GM12878 (cell line): ENCODE results near the gene MRM3. TPM values are rescaled to one million over a fixed set of nuclear protein-coding genes. Genes with fewer than 3 reads are reported as not detected.

Experiments
- ATAC-seq: fragments of 200-7000 bp; cut with Tn5 transposase; 3 replicates; pipeline ENCODE4 v1.9.1; 2020; ENCODE audit warnings: mild to moderate bottlenecking, moderate library complexity
- BruUV-seq: library from RNA; stranded (reverse); fragments of 400-500 nt; replicated peaks from 2 replicates; lab custom pipeline; 2021; lab: Mats Ljungman, UMichigan
- CTCF ChIA-PET: fragments of 300-600 bp; sonication (Branson Sonifier 250); formaldehyde crosslinking; extraction: SDS; loops from one replicate; lab custom pipeline; 2021; ENCODE audit warnings: inconsistent platforms; lab: Yijun Ruan, JAX
- POLR2A ChIA-PET: fragments of 350-600 bp; formaldehyde crosslinking; extraction: SDS; loops from one replicate; lab custom pipeline; 2021; ENCODE audit warnings: inconsistent platforms; lab: Charles Lee
- RAD21 ChIA-PET: fragments of 300-600 bp; sonication (Branson Sonifier 250); formaldehyde crosslinking; loops from one replicate; lab custom pipeline; 2023; ENCODE audit warnings: antibody characterized with exemption; ENCODE audit not compliant: unreplicated experiment; lab: Charles Lee
- SMC1A ChIA-PET: fragments of 300-600 bp; sonication (Branson Sonifier 250); formaldehyde crosslinking; loops from one replicate; lab custom pipeline; 2023; ENCODE audit not compliant: unreplicated experiment, uncharacterized antibody; lab: Charles Lee
- DNase-seq: peaks from one replicate; pipeline ENCODE4 v3.0.0-alpha.2; 2011; ENCODE audit warnings: low read depth, low spot score
- FAIRE-seq: peaks from 3 replicates; lab custom pipeline; 2011; peaks lifted over from hg19 to GRCh38; lab: Jason Lieb, UNC
- H2AFZ ChIP-seq: 2 replicates; pipeline ENCODE4 v1.6.0; 2011; ENCODE audit warnings: low read depth, low read length, control low read depth; ENCODE audit not compliant: control insufficient read depth
- H3K27ac ChIP-seq: 2 replicates; pipeline ENCODE4 v1.5.1; 2011; ENCODE audit warnings: control low read depth; ENCODE audit not compliant: control insufficient read depth, insufficient read depth
- H3K27me3 ChIP-seq, 2 experiments: replicated peaks in 1 of 2; 2 replicates each; pipeline versions ENCODE4 v1.6.0 to v1.6.1; 2011; ENCODE audit warnings: low read length in 1 of 2; ENCODE audit not compliant: control insufficient read depth in 2 of 2, insufficient read depth in 2 of 2
- H3K36me3 ChIP-seq, 2 experiments: 2 replicates each; pipeline ENCODE4 v1.5.1; 2011; ENCODE audit warnings: low read length in 1 of 2; ENCODE audit not compliant: control insufficient read depth in 2 of 2, insufficient read depth in 2 of 2
- H3K4me1 ChIP-seq: 2 replicates; pipeline ENCODE4 v1.6.1; 2011; ENCODE audit warnings: mild to moderate bottlenecking, low read length, moderate library complexity, mixed read lengths; ENCODE audit not compliant: control insufficient read depth, insufficient read depth
- H3K4me2 ChIP-seq: 2 replicates; pipeline ENCODE4 v1.6.0; 2011; ENCODE audit warnings: control low read depth; ENCODE audit not compliant: control insufficient read depth, insufficient read depth
- H3K4me3 ChIP-seq: fragments of 200-600 bp; sonication (generic); 2 replicates; pipeline ENCODE4 v1.5.1; 2016
- H3K79me2 ChIP-seq: 2 replicates; pipeline ENCODE4 v1.6.0; 2011; ENCODE audit warnings: low read length; ENCODE audit not compliant: control insufficient read depth, insufficient read depth
- H3K9ac ChIP-seq: 2 replicates; pipeline ENCODE4 v1.8.0; 2011; ENCODE audit warnings: low read length, control low read depth, mixed read lengths; ENCODE audit not compliant: control insufficient read depth, insufficient read depth
- H3K9me3 ChIP-seq: replicated peaks from 3 replicates; pipeline ENCODE4 v1.5.1; 2011; ENCODE audit warnings: mild to moderate bottlenecking, low read length; ENCODE audit not compliant: control insufficient read depth, insufficient read depth
- H4K20me1 ChIP-seq: 2 replicates; pipeline ENCODE4 v1.6.0; 2011; ENCODE audit not compliant: control insufficient read depth, insufficient read depth
- ASH2L ChIP-seq: fragments of 300-600, 200-600 bp; sonication (generic); IDR thresholded peaks from 2 replicates; pipeline ENCODE4 v1.6.1; 2017; ENCODE audit warnings: low read depth, mild to moderate bottlenecking, borderline replicate concordance
- CBX3 ChIP-seq: fragments of 200-600 bp; sonication (generic); IDR thresholded peaks from 2 replicates; pipeline ENCODE4 v1.6.1; 2016; ENCODE audit warnings: low read depth, borderline replicate concordance
- CEBPZ ChIP-seq: fragments of 150-350 bp; IDR thresholded peaks from 2 replicates; pipeline ENCODE4 v1.6.1; 2016; ENCODE audit warnings: low read depth, low read length
- CREB1 ChIP-seq: IDR thresholded peaks from 2 replicates; pipeline ENCODE4 v1.6.1; 2012; ENCODE audit warnings: low read depth, mild to moderate bottlenecking, inconsistent platforms
- E2F4 ChIP-seq: IDR thresholded peaks from 2 replicates; pipeline ENCODE4 v1.6.1; 2012; ENCODE audit warnings: low read depth, low read length, improper control_type of control experiment
- EED ChIP-seq: sonication (generic); IDR thresholded peaks from 2 replicates; pipeline ENCODE4 v1.6.1; 2016; ENCODE audit warnings: antibody characterized with exemption, low read depth
- NFYB ChIP-seq: IDR thresholded peaks from 2 replicates; pipeline ENCODE4 v1.6.1; 2011; ENCODE audit warnings: low read depth, mild to moderate bottlenecking, low read length, improper control_type of control experiment, moderate library complexity; ENCODE audit not compliant: insufficient read depth
- RB1 ChIP-seq: fragments of 450-650 bp; formaldehyde crosslinking; IDR thresholded peaks from 2 replicates; pipeline ENCODE4 v1.6.1; 2017; ENCODE audit warnings: mild to moderate bottlenecking, borderline replicate concordance
- RELA ChIP-seq: fragments of 450-650 bp; IDR thresholded peaks from 2 replicates; pipeline ENCODE4 v1.8.0; 2014; ENCODE audit warnings: borderline replicate concordance; ENCODE audit not compliant: partially characterized antibody
- RELB ChIP-seq: fragments of 450-650 bp; IDR thresholded peaks from 2 replicates; pipeline ENCODE4 v1.6.1; 2017; ENCODE audit warnings: low read depth, mild to moderate bottlenecking, moderate library complexity
- RUNX3 ChIP-seq: IDR thresholded peaks from 2 replicates; pipeline ENCODE4 v1.6.1; 2012; ENCODE audit warnings: low read length, inconsistent platforms
- STAT1 ChIP-seq: fragments of 450-650 bp; conservative IDR thresholded peaks from 2 replicates; pipeline ENCODE4 v1.6.1; 2014; ENCODE audit warnings: antibody characterized with exemption, mild to moderate bottlenecking
- SUPT20H ChIP-seq: IDR thresholded peaks from 2 replicates; pipeline ENCODE4 v1.6.1; 2011; ENCODE audit warnings: low read depth, mild to moderate bottlenecking, low read length, moderate library complexity, borderline replicate concordance; ENCODE audit not compliant: control insufficient read depth
- WRNIP1 ChIP-seq: IDR thresholded peaks from 2 replicates; pipeline ENCODE4 v1.6.1; 2011; ENCODE audit warnings: low read depth, low read length, improper control_type of control experiment, borderline replicate concordance
- YBX1 ChIP-seq: fragments of 450-650 bp; IDR thresholded peaks from 2 replicates; pipeline ENCODE4 v1.6.1; 2016; ENCODE audit warnings: antibody characterized with exemption
- ZBTB11 ChIP-seq: fragments of 450-650 bp; formaldehyde crosslinking; IDR thresholded peaks from 2 replicates; pipeline ENCODE4 v1.5.0; 2022; ENCODE audit warnings: mild to moderate bottlenecking, missing genetic modification characterization
- ZNF274 ChIP-seq: IDR thresholded peaks from one replicate; pipeline ENCODE4 v1.8.0; 2011; ENCODE audit not compliant: insufficient read length, insufficient read depth
- WGBS: methylation state at CpG from one replicate; pipeline ENCODE4 v1.1.6; 2016; ENCODE audit warnings: low lambda C conversion rate; ENCODE audit not compliant: insufficient replicate concordance, insufficient coverage; ENCODE audit errors: missing lambda C conversion rate; 5-methylcytosine and 5-hydroxymethylcytosine counted together
- in situ Hi-C: fragments of 300-500 bp; cut with MboI; formaldehyde crosslinking; loops from 9 replicates; pipeline ENCODE4 v1.14.3; 2018; ENCODE audit warnings: mixed read lengths
- intact Hi-C: fragments of 100-400 bp; cut with micrococcal nuclease; formaldehyde crosslinking; loops from one replicate; pipeline ENCODE4 v1.14.2; 2022; ENCODE audit not compliant: unreplicated experiment
- polyA plus RNA-seq, 11 experiments: library from polyadenylated mRNA; depleted of rRNA in 4 of 11; unstranded in 6 of 11; stranded (reverse) in 5 of 11; fragments of >200 nt; fragmentation: Nextera tagmentation in 4 of 11; fragmentation: Illumina TruSeq in 1 of 11; extraction: Ambion mirVana in 4 of 11; extraction: Trizol in 1 of 11; gene quantifications; 1 replicate in 1 of 11; 2 replicates in 10 of 11; pipeline versions ENCODE4 v1.2.1 to v1.2.3, GENCODE V29; 2011 to 2016; ENCODE audit warnings: inconsistent platforms in 2 of 11, missing spikeins in 2 of 11, low read depth in 1 of 11
- total RNA-seq, 4 experiments: library from RNA; depleted of rRNA in 3 of 4; stranded (reverse); fragments of >200 nt in 3 of 4; fragmentation: Illumina TruSeq in 1 of 4; extraction: Trizol in 1 of 4; gene quantifications; 2 replicates each; pipeline versions ENCODE4 v1.2.1 to v1.2.3, GENCODE V29; 2013 to 2021

MRM3 gene
- total and polyA plus RNA-seq, 10 of the 15 experiments (the other 5 are each of a cell fraction or from before 2014, with no cell fraction given), result 2.3 to 48.9 (median 26.6) TPM

- ChIA-PET SMC1A (no interaction called here), RAD21 (no interaction called here), POLR2A (no interaction called here), CTCF (no interaction called here)
- no peaks in the 10 kb centered on the region for H4K20me1 ChIP-seq
- H3K9me3 ChIP-seq, result no peaks in the 10 kb centered on the region; the same call in 2 of the 3 replicates
- DNase-seq (no peak), ATAC-seq (no peak), FAIRE-seq (no peak)
- H3K9ac ChIP-seq, result no peak overlapping the region
- no peaks in the 10 kb centered on the region for H3K4me1 ChIP-seq
- no peaks in the 10 kb centered on the region for H3K79me2 ChIP-seq
- H3K4me2 ChIP-seq, result no peak overlapping the region
- 78% methylated on average over 20 of the region's 20 CpGs for WGBS
- no peaks in the 10 kb centered on the region for H3K36me3 ChIP-seq
- in situ Hi-C loops (no loop called here), intact Hi-C loops (no loop called here)
- no peaks in the 10 kb centered on the region for H3K27me3 ChIP-seq
- no peak overlapping the region for H3K27ac ChIP-seq
- H3K4me3 ChIP-seq, result no peak overlapping the region
- no TSS peak for BruUV-seq
- no peak overlapping the region for H2AFZ ChIP-seq
- TF ChIP-seq EED (no peak), CREB1 (no peak), ZBTB11 (CRISPR knock-in tag) (no peak), RUNX3 (no peak), ZNF274 (no peak), RB1 (no peak), CBX3 (no peak), NFYB (no peak), YBX1 (no peak), ASH2L (no peak), STAT1 (no peak), WRNIP1 (no peak), CEBPZ (no peak), SUPT20H (no peak), RELB (no peak), RELA (no peak), E2F4 (no peak)
These were observed 32.2 kb downstream of the MRM3 start for GRCh38 chr17:814371-814770.
